Measurements from ENCODE around the gene DOCK11. TPM values are rescaled to one million over a fixed set of nuclear protein-coding genes. Genes with fewer than 3 reads are reported as not detected.

Gene DOCK11
- total RNA-seq (2022; extraction: Qiagen RNA extraction), result 5.8 to 8.2 TPM (median 6.5 TPM) in 5 replicates

GRCh38 chrX:118495061-118495921, at the start of gene DOCK11:
TSS of gene DOCK11 (plus strand) at chrX:118495815. CDS start at chrX:118495972, 157 bp downstream.

GRCh38 chrX:118726887-118727685, 231.5 kb downstream of the DOCK11 start, which contains the start of gene IL13RA1:
TSS of gene IL13RA1 (plus strand) at chrX:118727606. CDS start at chrX:118727639, 33 bp downstream.

Other genes with a start within 250 kb of the DOCK11 start
- 10.0 to 15.6 TPM (median 12.4 TPM) in 5 replicates for gene WDR44, start 149.7 kb upstream of the DOCK11 start, total RNA-seq (2022; extraction: Qiagen RNA extraction)
- 44.5 to 58.2 TPM (median 49.6 TPM) in 5 replicates for gene IL13RA1, start 231.8 kb downstream of the DOCK11 start, total RNA-seq (2022; extraction: Qiagen RNA extraction)

Data from A549 treated with CORT108297 at 1 μM for 4 hours (cell line).